HT1080 (cell line): ENCODE measurements around the gene PCDH18. TPM values are rescaled to one million over a fixed set of nuclear protein-coding genes. Genes with fewer than 3 reads are reported as not detected.
"Not testable (repeated sequence)": the region's sequence is repeated elsewhere in the genome, so short reads cannot be mapped to it uniquely, and the experiment has no call there.

ENCODE experiments used
- DNase-seq: peaks from one replicate; pipeline ENCODE4 v3.0.0-alpha.2; 2015; ENCODE audit warnings: low read depth
- total RNA-seq: library from RNA; depleted of rRNA; stranded (reverse); fragments of >200 nt; shearing (Covaris generic); gene quantifications from 2 replicates; pipeline ENCODE4 v1.2.3, GENCODE V29; 2014

PCDH18 gene
- total RNA-seq, 1 experiment from 2014 or later = 1.3 TPM

- no peak for DNase-seq
Measured at GRCh38 chr4:137530176-137530575, 2.1 kb downstream of the PCDH18 start.

- no peak for DNase-seq
Measured at GRCh38 chr4:137529432-137529831, 2.9 kb downstream of the PCDH18 start.

- no peak for DNase-seq
Measured at GRCh38 chr4:137528673-137529072, 3.6 kb downstream of the PCDH18 start.

- no peak for DNase-seq
Measured at GRCh38 chr4:137526681-137527080, 5.6 kb downstream of the PCDH18 start.

GRCh38 chr4:137524725-137525369 lies 7.4 kb downstream of the PCDH18 start:
- DNase-seq = no peak

GRCh38 chr4:137523329-137523728 lies 9.0 kb downstream of the PCDH18 start:
- no peak for DNase-seq

- no peak for DNase-seq
Measured at GRCh38 chr4:137521053-137521452, 11.2 kb downstream of the PCDH18 start.

GRCh38 chr4:137519406-137519805 lies 12.9 kb downstream of the PCDH18 start:
- DNase-seq = peak; percentile 26

- DNase-seq = not testable (repeated sequence)
Measured at GRCh38 chr4:137517323-137517722, 15.0 kb downstream of the PCDH18 start.

GRCh38 chr4:137514406-137515111 lies 17.7 kb downstream of the PCDH18 start:
- no peak for DNase-seq

GRCh38 chr4:137510557-137511265 lies 21.6 kb downstream of the PCDH18 start:
- peak; percentile 82 for DNase-seq

- DNase-seq = no peak
Measured at GRCh38 chr4:137509855-137510282, 22.4 kb downstream of the PCDH18 start.

GRCh38 chr4:137502339-137503129 lies 29.8 kb downstream of the PCDH18 start:
- no peak for DNase-seq

GRCh38 chr4:137496267-137496666 lies 36.0 kb downstream of the PCDH18 start:
- DNase-seq = not testable (repeated sequence)

GRCh38 chr4:137495578-137495977 lies 36.7 kb downstream of the PCDH18 start:
- no peak for DNase-seq

GRCh38 chr4:137483313-137483959 lies 48.9 kb downstream of the PCDH18 start:
- DNase-seq = not testable (repeated sequence)

- not testable (repeated sequence) for DNase-seq
Measured at GRCh38 chr4:137479657-137480056, 52.6 kb downstream of the PCDH18 start.

GRCh38 chr4:137476345-137476744 lies 55.9 kb downstream of the PCDH18 start:
- no peak for DNase-seq

GRCh38 chr4:137474711-137475301 lies 57.5 kb downstream of the PCDH18 start:
- no peak for DNase-seq

- peak; percentile 32 for DNase-seq
Measured at GRCh38 chr4:137471895-137472294, 60.4 kb downstream of the PCDH18 start.

GRCh38 chr4:137471461-137471860 lies 60.8 kb downstream of the PCDH18 start:
- peak; percentile 8 for DNase-seq
